ENCODE measurements around the gene RAB11FIP4. TPM values are rescaled to one million over a fixed set of nuclear protein-coding genes. Genes with fewer than 3 reads are reported as not detected.

RAB11FIP4 gene
- total RNA-seq, result 31.0 TPM

GRCh38 chr17:31391496-31391949 lies at the start of gene RAB11FIP4:
TSS of gene RAB11FIP4 (plus strand) at chr17:31391675. CDS start at chr17:31391853, 178 bp downstream.

Other genes starting within 250 kb of the RAB11FIP4 start
- 3.0 TPM for gene OMG, start 94.4 kb upstream of the RAB11FIP4 start, total RNA-seq
- 2.5 TPM for gene EVI2B, start 77.6 kb upstream of the RAB11FIP4 start, total RNA-seq
- gene EVI2A, start 70.1 kb upstream of the RAB11FIP4 start, total RNA-seq, result 2.3 TPM

Data from camera-type eye (tissue), 1 donor.